SHP77 treated with DMSO at 0.1 percent for 48 hours (cell line): ENCODE data around the gene COPS7B.

Experiments
- DNase-seq: peaks from one replicate; lab custom pipeline; 2025; lab: John Stamatoyannopoulos, UW

The COPS7B gene

GRCh38 chr2:231785822-231786176, 446 bp upstream of the COPS7B start:
- no peak for DNase-seq

DNA sequence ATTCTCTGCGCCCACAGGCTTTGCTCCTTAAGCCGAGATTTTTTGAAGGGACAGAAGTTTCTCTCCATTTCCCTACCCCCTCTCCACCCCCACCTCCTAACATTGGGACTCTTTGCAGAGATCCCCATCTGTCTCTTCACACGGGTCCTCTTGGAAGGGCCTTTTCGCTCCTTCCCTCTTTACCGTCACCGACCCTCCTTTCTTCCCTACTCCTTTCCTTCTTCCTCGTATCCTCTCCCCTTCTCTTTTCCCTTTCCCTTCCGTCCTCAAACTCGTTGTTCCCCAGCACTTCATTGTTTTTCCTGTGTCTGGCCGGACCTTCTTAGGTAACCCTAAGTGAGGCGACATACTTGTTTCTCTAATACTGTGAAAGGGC, 660 bp downstream of the COPS7B start:
- no peak for DNase-seq

DNA sequence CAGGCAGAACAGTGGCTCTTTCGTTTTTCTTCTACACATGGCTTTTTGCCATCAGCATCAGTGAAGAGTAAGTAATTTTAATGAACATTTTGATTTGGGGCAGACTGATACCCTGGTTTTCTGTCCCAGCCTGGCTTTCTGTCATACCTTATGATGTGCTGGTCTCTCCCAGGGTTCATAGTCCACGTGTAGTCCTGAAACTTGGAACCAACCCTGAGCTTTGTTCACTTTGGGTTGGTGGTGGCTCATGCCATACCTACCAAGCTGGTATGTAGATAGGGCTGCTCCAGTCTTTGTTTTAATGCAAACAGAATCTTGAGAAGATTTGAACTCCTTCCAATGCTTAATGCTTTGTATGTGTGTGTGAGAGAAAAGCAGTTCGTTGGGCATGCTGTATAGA, 4.9 kb downstream of the COPS7B start:
- DNase-seq, result no peak

DNA sequence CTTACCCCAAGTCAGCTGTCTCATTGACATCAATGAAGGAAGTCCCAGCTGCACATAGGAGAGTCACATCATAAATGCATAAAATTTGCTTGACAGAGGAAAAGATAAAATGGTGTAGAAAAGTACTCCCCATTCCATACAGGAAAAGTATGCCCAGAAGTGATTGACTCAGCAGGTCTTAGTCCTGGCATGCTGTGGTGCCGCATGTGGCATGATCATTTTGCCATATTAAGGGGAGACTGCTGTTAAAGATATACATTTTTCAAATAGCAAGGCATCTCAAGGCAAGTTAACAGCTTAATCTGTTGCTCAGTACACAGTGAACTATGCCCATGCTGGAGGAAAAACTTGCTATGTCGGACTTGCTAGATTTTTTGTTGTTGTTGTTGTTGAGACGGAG, 8.1 kb downstream of the COPS7B start:
- DNase-seq, result no peak

DNA sequence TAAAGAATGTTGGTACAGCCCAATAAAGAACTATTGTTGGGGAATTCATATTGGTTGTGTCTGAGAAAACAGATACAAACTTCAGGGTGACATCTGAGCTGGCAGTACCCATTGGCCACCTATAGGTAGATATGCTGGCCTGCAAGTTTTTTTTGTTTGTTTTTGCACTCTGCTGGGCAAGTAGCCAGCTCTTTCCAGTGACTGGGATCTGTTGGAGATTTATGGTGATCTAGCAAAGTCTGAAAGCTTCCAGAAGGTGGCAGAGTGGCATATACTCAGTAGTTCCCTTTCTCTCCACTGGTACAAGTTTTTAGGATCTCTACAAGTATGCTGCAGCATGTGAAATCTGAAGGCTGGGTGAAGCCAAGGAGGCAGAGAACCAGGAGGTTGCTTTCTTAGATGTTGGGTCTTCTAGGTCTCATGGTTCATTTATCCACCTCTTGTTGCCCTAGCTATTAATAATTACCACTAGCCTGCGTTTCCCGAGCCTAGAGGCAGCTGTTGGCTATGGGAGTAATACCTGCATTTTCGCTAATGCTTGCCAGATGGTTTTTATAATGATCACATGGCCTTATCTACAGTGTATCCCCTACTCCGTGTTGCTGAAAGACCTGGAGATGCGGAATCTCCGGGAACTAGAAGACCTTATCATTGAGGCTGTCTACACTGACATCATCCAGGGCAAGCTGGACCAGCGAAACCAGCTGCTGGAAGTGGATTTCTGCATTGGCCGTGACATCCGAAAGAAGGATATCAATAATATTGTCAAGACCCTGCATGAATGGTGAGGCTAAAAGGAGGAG, 9.5 kb downstream of the COPS7B start:
- peak; percentile 43 for DNase-seq

- DNase-seq, result no peak
These were observed 14.3 kb downstream of the COPS7B start for GRCh38 chr2:231800493-231801091.

DNA sequence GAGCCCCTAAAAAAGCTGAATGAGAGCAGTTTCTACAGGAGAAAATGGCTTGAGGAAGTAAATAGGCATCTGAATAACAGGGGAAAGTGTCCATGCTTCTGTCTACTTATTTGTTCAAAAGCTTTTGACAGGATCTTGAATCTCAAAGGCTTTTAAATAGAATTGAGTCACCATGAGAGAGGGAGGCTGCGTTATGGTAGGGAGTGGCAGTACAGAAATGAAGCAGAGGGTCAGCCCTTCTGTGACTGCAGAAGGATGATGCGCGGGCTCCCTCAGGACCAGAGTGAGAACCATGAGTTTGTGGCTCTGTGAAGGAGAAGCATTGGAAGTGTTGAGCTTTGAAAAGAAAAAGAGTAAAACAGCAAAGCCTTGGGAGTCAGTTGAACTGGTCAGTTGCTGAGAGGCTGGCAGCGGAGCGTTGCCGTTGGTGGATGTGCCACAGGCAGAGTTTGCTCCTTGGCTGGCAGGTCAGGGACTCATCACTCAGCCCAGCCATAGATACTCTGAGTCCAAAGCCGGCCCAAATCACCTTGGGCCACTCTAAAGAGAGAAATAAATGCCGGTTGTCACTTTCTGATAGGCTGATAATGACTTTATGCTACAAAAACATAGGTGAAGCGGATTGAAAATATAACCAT, 17.4 kb downstream of the COPS7B start:
- no peak for DNase-seq

DNA sequence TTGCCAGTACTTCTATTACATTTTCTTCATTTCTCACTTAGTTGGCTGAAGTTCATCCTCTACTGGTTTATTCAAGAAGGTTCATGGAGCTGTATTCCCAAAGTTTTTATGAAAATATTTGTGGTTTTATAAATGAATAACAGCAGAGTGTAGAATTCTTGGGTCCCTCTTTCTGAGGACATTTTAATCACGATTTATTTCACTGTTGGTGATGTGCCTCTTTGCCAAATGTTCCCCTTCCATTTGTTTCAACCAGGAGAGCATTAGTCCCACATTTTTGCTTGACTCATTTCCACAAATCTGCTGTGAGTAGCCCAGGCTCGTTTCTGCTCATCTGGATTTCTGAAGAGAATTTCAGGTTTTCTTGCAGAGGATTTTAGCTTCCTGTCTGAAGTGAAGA, 20.8 kb downstream of the COPS7B start:
- no peak for DNase-seq

DNA sequence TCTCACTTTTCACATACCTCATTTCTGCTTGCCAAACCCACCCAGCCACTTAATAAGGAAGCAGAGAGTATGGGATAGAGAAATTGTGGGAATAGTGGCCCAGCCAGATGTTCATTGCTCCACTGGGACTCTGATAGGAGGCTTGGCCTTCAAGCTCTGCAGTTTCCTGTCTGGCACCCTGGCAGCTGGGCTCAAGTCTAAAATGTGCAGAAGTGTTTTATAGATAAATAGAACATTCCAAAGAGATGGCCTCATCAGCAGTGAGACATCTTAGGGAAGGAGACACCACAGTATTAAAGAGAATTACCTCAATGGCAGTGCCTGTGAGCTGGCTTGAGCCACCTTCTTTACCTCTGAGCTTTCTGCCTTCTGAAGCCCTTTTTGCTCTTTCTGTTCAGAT, 24.7 kb downstream of the COPS7B start:
- DNase-seq, result no peak

DNA sequence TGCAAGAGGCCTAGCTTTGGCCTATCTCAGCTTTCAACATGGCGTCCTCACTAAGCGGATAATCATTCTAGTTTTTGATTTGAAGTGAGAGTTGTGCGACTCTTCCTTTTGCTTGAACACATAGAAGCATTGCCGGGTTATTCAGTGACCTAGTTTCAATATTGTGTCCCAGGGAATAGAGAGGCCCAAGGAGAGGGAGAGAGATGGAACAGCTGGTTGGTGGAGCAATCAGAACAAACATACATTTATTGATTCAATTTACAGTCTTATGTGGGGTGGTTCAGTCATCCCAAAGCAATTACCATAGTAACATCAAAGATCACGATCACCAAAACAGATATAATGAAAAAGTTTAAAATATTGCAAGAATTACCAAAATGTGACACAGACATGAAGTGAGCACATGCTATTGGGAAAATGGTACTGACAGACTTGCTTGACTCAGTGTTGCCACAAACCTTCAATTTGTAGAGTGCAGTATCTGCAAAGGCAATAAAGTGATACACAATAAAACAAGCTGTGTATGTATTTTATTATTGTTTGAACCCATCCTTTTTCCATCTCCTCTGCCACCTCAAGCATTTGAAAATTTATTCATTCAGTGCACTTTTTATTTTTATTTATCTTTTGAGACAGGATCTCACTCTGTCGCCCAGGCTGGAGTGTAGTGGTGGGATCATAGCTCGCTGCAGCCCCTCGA, 30.2 kb downstream of the COPS7B start:
- no peak for DNase-seq

DNA sequence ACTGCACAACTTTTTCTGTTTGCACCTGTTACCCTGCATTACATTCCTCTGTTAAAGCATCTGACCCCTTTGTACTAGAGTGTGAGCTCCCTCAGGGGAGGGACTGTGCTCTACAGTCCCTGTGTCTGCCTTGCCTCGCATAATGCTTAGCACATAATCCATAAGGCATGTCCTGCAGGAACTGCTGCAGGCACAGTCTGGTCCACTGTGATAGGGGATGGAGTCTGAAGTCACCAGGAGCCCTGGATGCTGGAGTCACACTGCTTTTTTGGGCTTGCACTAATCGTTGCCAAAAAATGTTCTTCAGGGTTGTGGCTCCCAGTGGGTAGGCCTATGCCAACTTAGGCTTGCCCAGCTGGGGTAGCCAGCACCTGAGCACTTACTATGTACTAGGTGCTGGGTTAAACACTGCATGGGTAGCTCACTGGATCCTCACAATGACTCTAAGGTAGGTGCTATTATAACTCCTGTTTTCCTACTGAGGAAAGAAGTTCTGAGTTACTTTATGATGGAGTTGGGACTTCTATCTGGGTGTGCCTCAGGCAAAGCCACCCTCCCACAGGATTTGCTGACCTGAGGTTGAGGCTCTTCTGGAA, 33.3 kb downstream of the COPS7B start:
- DNase-seq, result no peak

DNA sequence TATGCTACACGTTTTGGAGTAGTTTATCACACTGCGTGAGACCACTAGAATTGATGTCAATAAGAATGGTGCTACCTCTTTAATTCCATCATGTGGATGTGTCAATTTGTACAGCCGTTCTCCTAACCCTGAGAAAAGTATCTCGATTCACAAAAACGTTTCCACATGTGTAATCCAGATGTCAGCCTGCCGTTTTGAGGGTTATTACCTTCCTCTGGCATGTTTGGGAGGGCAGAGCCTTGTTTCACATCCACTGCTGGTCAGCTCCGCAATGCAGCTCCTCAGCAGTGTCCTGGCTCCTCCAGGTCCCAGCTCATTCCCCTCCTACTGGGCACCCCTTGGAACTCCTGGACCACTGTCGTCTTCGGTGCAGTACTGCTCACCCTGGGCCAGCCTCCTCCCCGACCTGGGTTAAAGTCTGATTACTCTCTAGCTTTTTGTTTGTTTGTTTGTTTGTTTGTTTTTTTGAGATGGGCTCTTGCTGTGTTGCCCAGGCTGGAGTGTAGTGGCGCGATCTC, 34.6 kb downstream of the COPS7B start:
- no peak for DNase-seq

DNA sequence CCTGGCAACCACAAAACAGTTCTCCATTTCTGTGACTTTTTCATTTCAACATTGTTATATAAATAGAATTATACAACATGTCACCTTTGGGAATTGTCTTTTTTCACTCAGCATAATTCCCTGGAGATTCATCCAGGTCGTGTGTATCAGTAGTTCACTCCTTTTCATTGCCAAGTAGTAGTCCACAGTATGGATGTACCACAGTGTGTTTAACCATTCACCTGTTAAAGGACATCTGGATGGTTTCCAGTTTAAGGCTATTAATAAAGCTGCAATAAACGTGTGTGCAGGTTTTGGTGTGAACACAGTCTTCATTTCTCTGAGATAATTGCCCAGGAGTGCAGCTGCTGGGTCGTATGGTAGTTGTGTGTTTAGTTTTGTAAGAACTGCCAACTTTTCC, 35.7 kb downstream of the COPS7B start:
- no peak for DNase-seq

DNA sequence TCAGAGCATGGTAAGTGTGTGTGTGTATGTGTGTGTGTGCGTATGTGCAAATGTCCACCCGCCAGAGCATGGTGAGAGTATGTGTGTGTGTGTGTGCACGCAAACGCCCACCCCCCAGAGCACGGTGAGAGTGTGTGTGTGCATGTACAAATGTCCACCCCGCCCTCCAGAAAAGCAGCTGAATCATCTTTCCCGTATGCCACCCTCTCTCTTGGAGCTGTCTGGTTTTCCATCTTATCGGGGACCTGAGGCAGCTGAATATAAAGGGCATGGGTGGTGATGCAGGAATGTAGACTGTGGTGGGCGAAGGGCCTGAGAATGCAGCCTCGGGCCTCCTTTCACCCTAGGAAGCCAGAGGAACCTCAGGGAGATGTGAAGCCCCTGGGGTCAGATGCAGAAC, 66.9 kb downstream of the COPS7B start:
- DNase-seq, result no peak

DNA sequence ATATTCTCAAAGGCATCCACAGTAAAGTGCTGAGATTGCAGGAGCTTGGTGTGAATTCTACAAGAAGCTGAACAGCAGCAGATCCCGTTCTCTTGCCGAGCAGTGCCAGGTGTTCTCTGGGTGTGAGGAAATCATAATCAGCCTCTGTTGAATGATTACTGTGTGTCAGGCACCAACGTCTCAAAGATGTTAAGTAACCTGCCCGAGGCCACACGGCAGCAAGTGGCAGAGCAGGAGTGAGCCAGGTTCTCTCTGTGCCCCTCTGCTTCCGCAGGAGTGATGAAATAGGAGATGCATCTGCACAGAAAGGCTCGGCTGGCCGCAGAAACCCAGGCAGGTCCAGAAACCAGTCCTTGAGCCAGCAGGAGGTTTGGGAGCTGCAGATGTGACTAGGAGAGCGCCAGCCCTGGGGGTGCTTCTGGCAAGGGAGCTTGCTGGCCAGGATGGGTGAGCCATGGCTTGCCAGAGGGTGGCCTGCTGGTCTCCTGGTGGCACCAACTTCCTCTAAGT, 68.4 kb downstream of the COPS7B start:
- no peak for DNase-seq

- no peak for DNase-seq
These were observed 70.7 kb downstream of the COPS7B start for GRCh38 chr2:231856959-231857358.
